ENCODE measurements around the gene MORN5. TPM values are rescaled to one million over a fixed set of nuclear protein-coding genes. Genes with fewer than 3 reads are reported as not detected.

Gene MORN5
- total and polyA plus RNA-seq, 10 donors: 1.4 TPM; not detected in 9

DNA sequence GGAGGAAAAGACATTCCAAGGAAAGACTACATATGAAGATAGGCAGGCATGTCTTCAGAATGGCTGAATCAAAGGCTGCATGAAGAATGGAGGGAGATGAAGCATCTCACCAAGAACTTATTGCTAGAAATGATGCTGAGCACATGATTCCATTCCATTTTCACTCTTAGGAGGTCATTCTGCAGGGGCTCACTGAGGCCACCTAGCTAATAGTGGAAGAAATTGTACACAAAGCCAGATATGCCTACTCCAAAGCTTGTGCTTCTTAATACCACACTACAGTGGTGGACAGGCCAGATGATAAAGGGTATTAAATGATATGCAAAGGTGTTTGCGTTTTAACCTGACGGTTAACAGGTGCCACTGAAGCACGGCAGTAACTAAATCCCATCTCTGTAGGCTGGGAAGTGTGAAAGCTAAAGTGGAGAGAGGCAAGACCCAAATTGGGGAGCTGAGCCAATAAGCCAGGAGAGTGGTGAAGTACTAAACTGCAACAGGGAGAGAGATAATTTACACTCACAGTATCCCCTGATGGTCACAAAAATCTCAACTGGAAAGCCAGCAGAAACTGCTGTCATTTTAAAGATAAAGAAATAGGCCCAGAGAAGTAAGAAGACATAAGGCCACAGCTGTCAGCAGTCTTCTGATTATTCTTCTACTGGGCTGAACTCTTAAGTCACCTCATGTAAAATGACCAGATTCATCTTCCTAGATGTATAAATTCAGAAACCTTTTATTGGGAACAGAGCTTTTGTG is 14.7 kb upstream of the MORN5 start:
- no peak for TF ChIP-seq POLR2A (IDR thresholded peaks at IDR 0.05)
- TF ChIP-seq, protein P1, sequence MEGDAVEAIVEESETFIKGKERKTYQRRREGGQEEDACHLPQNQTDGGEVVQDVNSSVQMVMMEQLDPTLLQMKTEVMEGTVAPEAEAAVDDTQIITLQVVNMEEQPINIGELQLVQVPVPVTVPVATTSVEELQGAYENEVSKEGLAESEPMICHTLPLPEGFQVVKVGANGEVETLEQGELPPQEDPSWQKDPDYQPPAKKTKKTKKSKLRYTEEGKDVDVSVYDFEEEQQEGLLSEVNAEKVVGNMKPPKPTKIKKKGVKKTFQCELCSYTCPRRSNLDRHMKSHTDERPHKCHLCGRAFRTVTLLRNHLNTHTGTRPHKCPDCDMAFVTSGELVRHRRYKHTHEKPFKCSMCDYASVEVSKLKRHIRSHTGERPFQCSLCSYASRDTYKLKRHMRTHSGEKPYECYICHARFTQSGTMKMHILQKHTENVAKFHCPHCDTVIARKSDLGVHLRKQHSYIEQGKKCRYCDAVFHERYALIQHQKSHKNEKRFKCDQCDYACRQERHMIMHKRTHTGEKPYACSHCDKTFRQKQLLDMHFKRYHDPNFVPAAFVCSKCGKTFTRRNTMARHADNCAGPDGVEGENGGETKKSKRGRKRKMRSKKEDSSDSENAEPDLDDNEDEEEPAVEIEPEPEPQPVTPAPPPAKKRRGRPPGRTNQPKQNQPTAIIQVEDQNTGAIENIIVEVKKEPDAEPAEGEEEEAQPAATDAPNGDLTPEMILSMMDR (IDR thresholded peaks at IDR 0.05 in 8 of 11, conservative IDR thresholded peaks at IDR 0.05 in 3 of 11): peak in 2 of 11 experiments; percentile 12 to 24
- H3K27ac ChIP-seq: no peak overlapping the region
- H3K36me3 ChIP-seq: peaks cover 0 to 88% (median 60%) of the 10 kb centered on the region in 6 donors
- H3K27me3 ChIP-seq (replicated peaks in 1 of 7): no peaks in the 10 kb centered on the region
- DNase-seq: no peak
- intact Hi-C loops (cut with DNase I; ENCODE audit: low total_unique reads): no loop called here
- 87 to 95% (median 92%) methylated on average over 3 of the region's 3 CpGs for WGBS, 5 donors
- H3K4me3 ChIP-seq: no peak overlapping the region
- H3K4me1 ChIP-seq: peaks cover 0 to 14% (median 0%) of the 10 kb centered on the region in 6 donors
- H3K9me3 ChIP-seq: no peaks in the 10 kb centered on the region

DNA sequence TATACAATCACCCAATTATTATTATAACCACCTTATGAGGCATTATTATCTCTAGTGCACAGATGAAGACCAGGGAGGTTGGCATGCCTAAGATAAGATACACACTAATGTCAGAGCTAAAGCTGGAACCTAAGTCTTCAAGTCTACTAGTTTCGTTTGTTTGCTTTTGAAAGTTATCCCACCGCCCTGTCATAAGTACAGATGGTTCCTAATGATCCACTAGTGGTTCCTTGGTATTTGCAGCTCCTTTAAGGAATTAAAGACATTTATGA is 14.2 kb upstream of the MORN5 start:
- H3K9me3 ChIP-seq: no peaks in the 10 kb centered on the region
- no peak for DNase-seq
- no peak overlapping the region for H3K4me3 ChIP-seq
- TF ChIP-seq POLR2A (IDR thresholded peaks at IDR 0.05): no peak
- no peak for TF ChIP-seq POLR2AphosphoS5 (IDR thresholded peaks at IDR 0.05)
- TF ChIP-seq, protein P1 (IDR thresholded peaks at IDR 0.05 in 8 of 11, conservative IDR thresholded peaks at IDR 0.05 in 3 of 11): no peak
- peaks cover 0 to 14% (median 0%) of the 10 kb centered on the region in 6 donors for H3K4me1 ChIP-seq
- H3K27ac ChIP-seq: no peak overlapping the region
- no peaks in the 10 kb centered on the region for H3K27me3 ChIP-seq (replicated peaks in 1 of 7)
- whole genome bisulfite sequencing, 5 donors: 92 to 97% (median 95%) methylated on average over 2 of the region's 2 CpGs
- H3K36me3 ChIP-seq: peaks cover 0 to 93% (median 60%) of the 10 kb centered on the region in 6 donors
- intact Hi-C loops (cut with DNase I; ENCODE audit: low total_unique reads): no loop called here

DNA sequence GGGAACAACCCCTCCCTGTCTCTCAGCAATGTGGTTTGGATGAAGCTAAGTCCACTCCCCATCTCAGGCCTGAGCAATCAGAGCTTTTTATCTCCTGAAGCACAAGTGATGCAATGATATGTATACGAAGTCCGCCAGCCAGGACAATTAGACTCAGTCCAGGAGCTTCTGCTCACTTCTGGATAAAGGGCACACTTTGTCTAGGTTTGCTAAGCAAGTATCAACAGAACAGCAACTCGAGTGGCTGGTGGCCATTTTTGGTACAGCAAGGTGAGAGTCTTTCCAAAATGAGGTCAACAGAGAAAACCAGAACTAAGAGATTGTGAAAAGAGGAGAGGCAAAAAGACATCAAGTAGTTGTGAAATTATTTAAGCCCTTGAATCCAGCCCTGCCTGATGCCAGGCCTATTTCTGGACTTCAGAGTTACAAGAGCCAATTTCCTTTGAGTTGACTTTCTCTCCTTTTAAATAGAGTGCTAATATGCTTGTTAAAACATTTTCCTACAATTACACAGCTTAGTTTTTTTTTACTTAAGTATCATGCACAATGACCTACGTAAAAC is 8.4 kb upstream of the MORN5 start:
- TF ChIP-seq POLR2A (IDR thresholded peaks at IDR 0.05) (no peak), POLR2AphosphoS5 (IDR thresholded peaks at IDR 0.05) (no peak)
- TF ChIP-seq, protein P1 (IDR thresholded peaks at IDR 0.05 in 8 of 11, conservative IDR thresholded peaks at IDR 0.05 in 3 of 11): no peak
- Histone ChIP-seq H3K27me3 (replicated peaks in 1 of 7) (no peaks in the 10 kb centered on the region), H3K27ac (no peak overlapping the region), H3K4me3 (no peak overlapping the region), H3K9me3 (no peaks in the 10 kb centered on the region), H3K36me3 (peaks cover 0 to 65% (median 24%) of the 10 kb centered on the region in 6 donors), H3K4me1 (peaks cover 0 to 28% (median 7%) of the 10 kb centered on the region in 6 donors)
- 70 to 88% (median 84%) methylated on average over 4 of the region's 4 CpGs for WGBS, 5 donors
- DNase-seq: no peak
- intact Hi-C loops (cut with DNase I; ENCODE audit: low total_unique reads): no loop called here

DNA sequence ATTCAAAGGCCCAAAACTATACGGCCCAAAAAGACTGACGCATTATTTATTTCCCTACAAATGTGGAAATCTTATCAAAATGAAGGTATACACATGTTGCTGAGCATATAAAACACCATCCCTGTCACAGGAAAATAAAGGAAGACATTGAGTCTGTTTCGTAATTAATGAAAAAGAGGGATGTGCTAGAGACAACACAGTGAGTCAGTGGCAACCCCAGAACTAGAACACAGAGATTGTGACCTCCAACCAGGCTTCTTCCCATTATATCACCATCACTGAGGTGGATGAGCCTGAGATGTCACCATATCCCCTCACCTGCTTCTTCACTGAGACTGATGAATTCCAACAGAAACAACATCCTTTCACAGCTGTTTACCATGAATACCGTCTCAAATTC is 3.9 kb upstream of the MORN5 start:
- no peak for TF ChIP-seq POLR2A (IDR thresholded peaks at IDR 0.05)
- TF ChIP-seq, protein P1 (IDR thresholded peaks at IDR 0.05 in 8 of 11, conservative IDR thresholded peaks at IDR 0.05 in 3 of 11): no peak
- Histone ChIP-seq H3K27me3 (replicated peaks in 1 of 7) (no peaks in the 10 kb centered on the region), H3K4me3 (no peak overlapping the region), H3K36me3 (peaks cover 0 to 22% (median 0%) of the 10 kb centered on the region in 6 donors), H3K27ac (no peak overlapping the region), H3K9me3 (no peaks in the 10 kb centered on the region), H3K4me1 (peaks cover 19 to 64% (median 39%) of the 10 kb centered on the region in 6 donors)
- WGBS, 5 donors: 85 to 92% (median 88%) methylated on average over 4 of the region's 4 CpGs
- intact Hi-C loops (cut with DNase I; ENCODE audit: low total_unique reads): no loop called here
- no peak for DNase-seq

Measured in spleen (tissue), 11 donors.